AG20443 (cell line): ENCODE data around the gene GNB1L.

Experiments used
- DNase-seq: peaks from one replicate; pipeline ENCODE4 v3.0.0; 2012; ENCODE audit warnings: low spot score, mixed read lengths

The GNB1L gene

GRCh38 chr22:19775496-19776325 lies 79.0 kb downstream of the GNB1L start:
- DNase-seq = no peak

GRCh38 chr22:19774628-19775027 lies 80.0 kb downstream of the GNB1L start:
- DNase-seq = no peak

- DNase-seq = no peak
These were observed 81.1 kb downstream of the GNB1L start for GRCh38 chr22:19773470-19774040.

- no peak for DNase-seq
These were observed 81.8 kb downstream of the GNB1L start for GRCh38 chr22:19772673-19773469.

GRCh38 chr22:19772422-19772672 lies 82.3 kb downstream of the GNB1L start:
- no peak for DNase-seq

- DNase-seq = no peak
These were observed 84.1 kb downstream of the GNB1L start for GRCh38 chr22:19770349-19771220.

GRCh38 chr22:19769393-19769715 lies 85.3 kb downstream of the GNB1L start:
- no peak for DNase-seq

- no peak for DNase-seq
These were observed 87.0 kb downstream of the GNB1L start for GRCh38 chr22:19767427-19768341.

- peak; percentile 46 for DNase-seq
These were observed 87.9 kb downstream of the GNB1L start for GRCh38 chr22:19766511-19767426.

GRCh38 chr22:19766240-19766510 lies 88.5 kb downstream of the GNB1L start:
- no peak for DNase-seq

GRCh38 chr22:19765477-19766239 lies 89.0 kb downstream of the GNB1L start:
- peak; percentile 53 for DNase-seq

- no peak for DNase-seq
These were observed 89.8 kb downstream of the GNB1L start for GRCh38 chr22:19764636-19765476.

- DNase-seq = no peak
These were observed 90.4 kb downstream of the GNB1L start for GRCh38 chr22:19764299-19764593.

GRCh38 chr22:19763458-19764298 lies 91.0 kb downstream of the GNB1L start:
- DNase-seq = no peak

- DNase-seq = no peak
These were observed 91.9 kb downstream of the GNB1L start for GRCh38 chr22:19762568-19763457.

- DNase-seq = no peak
These were observed 92.7 kb downstream of the GNB1L start for GRCh38 chr22:19761725-19762567.
